AG08396 (cell line): ENCODE results near the gene DNAL1.
"Not testable (repeated sequence)": the region's sequence is repeated elsewhere in the genome, so short reads cannot be mapped to it uniquely, and the experiment has no call there.

Experiments
- DNase-seq: peaks from one replicate; pipeline ENCODE4 v3.0.0; 2012; ENCODE audit warnings: low spot score, mixed read lengths

The DNAL1 gene

GRCh38 chr14:73640796-73641365 is 3.9 kb upstream of the DNAL1 start:
- DNase-seq = no peak

- DNase-seq = no peak
Observed at GRCh38 chr14:73645248-73645610, 443 bp downstream of the DNAL1 start.

- DNase-seq = no peak
Observed at GRCh38 chr14:73651005-73651404, 6.2 kb downstream of the DNAL1 start.

GRCh38 chr14:73655851-73656250 is 11.1 kb downstream of the DNAL1 start:
- no peak for DNase-seq

GRCh38 chr14:73659202-73659601 is 14.4 kb downstream of the DNAL1 start:
- DNase-seq = not testable (repeated sequence)

GRCh38 chr14:73660511-73660910 is 15.7 kb downstream of the DNAL1 start:
- DNase-seq = no peak

GRCh38 chr14:73661872-73662271 is 17.1 kb downstream of the DNAL1 start:
- no peak for DNase-seq

- peak; percentile 63 for DNase-seq
Observed at GRCh38 chr14:73662487-73662943, 17.7 kb downstream of the DNAL1 start.

GRCh38 chr14:73663548-73664212 is 18.9 kb downstream of the DNAL1 start:
- no peak for DNase-seq

GRCh38 chr14:73665130-73665529 is 20.3 kb downstream of the DNAL1 start:
- no peak for DNase-seq

- no peak for DNase-seq
Observed at GRCh38 chr14:73666583-73666982, 21.8 kb downstream of the DNAL1 start.

GRCh38 chr14:73667854-73668253 is 23.1 kb downstream of the DNAL1 start:
- DNase-seq = no peak

GRCh38 chr14:73674986-73675385 is 30.2 kb downstream of the DNAL1 start:
- no peak for DNase-seq

GRCh38 chr14:73678698-73679097 is 33.9 kb downstream of the DNAL1 start:
- no peak for DNase-seq

GRCh38 chr14:73680821-73681220 is 36.0 kb downstream of the DNAL1 start:
- DNase-seq = no peak

- no peak for DNase-seq
Observed at GRCh38 chr14:73684627-73685026, 39.8 kb downstream of the DNAL1 start.

GRCh38 chr14:73685328-73685727 is 40.5 kb downstream of the DNAL1 start:
- DNase-seq = no peak

- DNase-seq = no peak
Observed at GRCh38 chr14:73686901-73687300, 42.1 kb downstream of the DNAL1 start.

- DNase-seq = no peak
Observed at GRCh38 chr14:73694083-73694482, 49.3 kb downstream of the DNAL1 start.

- DNase-seq = no peak
Observed at GRCh38 chr14:73695082-73695481, 50.3 kb downstream of the DNAL1 start.

- no peak for DNase-seq
Observed at GRCh38 chr14:73695997-73696396, 51.2 kb downstream of the DNAL1 start.

- peak; percentile 50 for DNase-seq
Observed at GRCh38 chr14:73696466-73697400, 51.9 kb downstream of the DNAL1 start.

GRCh38 chr14:73700325-73700724 is 55.5 kb downstream of the DNAL1 start:
- no peak for DNase-seq
